ENCODE measurements around the gene TARBP1.

- TF ChIP-seq POLR2AphosphoS5 (IDR thresholded peaks at IDR 0.05) (no peak), POLR2A (IDR thresholded peaks at IDR 0.05) (no peak), CTCF (IDR thresholded peaks at IDR 0.05) (no peak), EP300 (IDR thresholded peaks at IDR 0.05; ENCODE audit: low read depth) (no peak)
Measured at GRCh38 chr1:234440348-234440747, 38.6 kb downstream of the TARBP1 start.

Measured in transverse colon (tissue), 4 donors.